HG03175 (cell line): Measurements from ENCODE around the gene ZNF629.
"Not testable (repeated sequence)": the region's sequence is repeated elsewhere in the genome, so short reads cannot be mapped to it uniquely, and the experiment has no call there.

ENCODE experiments used
- ATAC-seq: cut with Tn5 transposase; IDR thresholded peaks from one replicate; pipeline ENCODE4 v1.9.1; 2021; ENCODE audit warnings: mild to moderate bottlenecking, moderate library complexity; ENCODE audit not compliant: unreplicated experiment

Gene ZNF629

GRCh38 chr16:30786936-30787612, at the start of gene ZNF629:
ZNF629 (minus strand) TSS chr16:30787205; CDS start chr16:30784482, 2,723 bp downstream.
- no peak for ATAC-seq

GRCh38 chr16:30834130-30834740, 47.2 kb upstream of the ZNF629 start:
- ATAC-seq: no peak

- ATAC-seq: no peak
These were observed 43.0 kb upstream of the ZNF629 start for GRCh38 chr16:30830072-30830417.

- no peak for ATAC-seq
These were observed 42.4 kb upstream of the ZNF629 start for GRCh38 chr16:30829130-30830071.

- no peak for ATAC-seq
These were observed 34.9 kb upstream of the ZNF629 start for GRCh38 chr16:30821891-30822290.

GRCh38 chr16:30821441-30821840, 34.4 kb upstream of the ZNF629 start:
- not testable (repeated sequence) for ATAC-seq

GRCh38 chr16:30820952-30821421, 34.0 kb upstream of the ZNF629 start:
- ATAC-seq: no peak

GRCh38 chr16:30816769-30817168, 29.8 kb upstream of the ZNF629 start:
- no peak for ATAC-seq

GRCh38 chr16:30813821-30814189, 26.8 kb upstream of the ZNF629 start:
- no peak for ATAC-seq

GRCh38 chr16:30809675-30810074, 22.7 kb upstream of the ZNF629 start:
- not testable (repeated sequence) for ATAC-seq

GRCh38 chr16:30808890-30809426, 22.0 kb upstream of the ZNF629 start:
- not testable (repeated sequence) for ATAC-seq

GRCh38 chr16:30808146-30808545, 21.1 kb upstream of the ZNF629 start:
- no peak for ATAC-seq

- ATAC-seq: no peak
These were observed 18.6 kb upstream of the ZNF629 start for GRCh38 chr16:30805370-30806169.

- no peak for ATAC-seq
These were observed 18.0 kb upstream of the ZNF629 start for GRCh38 chr16:30805056-30805369.

GRCh38 chr16:30802936-30803335, 15.9 kb upstream of the ZNF629 start:
- no peak for ATAC-seq

GRCh38 chr16:30797670-30798309, 10.8 kb upstream of the ZNF629 start:
- no peak for ATAC-seq

GRCh38 chr16:30794634-30795033, 7.6 kb upstream of the ZNF629 start:
- no peak for ATAC-seq

- ATAC-seq: no peak
These were observed 6.6 kb upstream of the ZNF629 start for GRCh38 chr16:30793508-30794069.

GRCh38 chr16:30787613-30788378, 791 bp upstream of the ZNF629 start:
- ATAC-seq: no peak
